Fibroblast of villous mesenchyme (primary cell): ENCODE data around the gene FSTL4. TPM values are rescaled to one million over a fixed set of nuclear protein-coding genes. Genes with fewer than 3 reads are reported as not detected.
A peak's percentile ranks its signal among the peaks of the same experiment; 100 is the strongest.

ENCODE experiments used
- DNase-seq: peaks from one replicate; pipeline ENCODE4 v3.0.0-alpha.2; 2010; ENCODE audit warnings: low read depth
- H3K4me3 ChIP-seq: 2 replicates; pipeline ENCODE4 v1.5.1; 2011; ENCODE audit warnings: low read depth, mild to moderate bottlenecking, low read length
- CTCF ChIP-seq: IDR thresholded peaks from 2 replicates; pipeline ENCODE4 v1.5.1; 2012; ENCODE audit warnings: low read depth, mild to moderate bottlenecking, low read length; ENCODE audit not compliant: insufficient read depth
- total RNA-seq: library from RNA; depleted of rRNA; stranded (reverse); fragments of >200 nt; gene quantifications from 2 replicates; pipeline ENCODE4 v1.2.3, GENCODE V29; 2012

Gene FSTL4
- total RNA-seq, 1 donor, result not detected

GRCh38 chr5:133253070-133253469, 359.3 kb downstream of the FSTL4 start:
- TF ChIP-seq CTCF, result no peak
- H3K4me3 ChIP-seq, result no peak overlapping the region
- no peak for DNase-seq

- no peak for DNase-seq
- TF ChIP-seq CTCF, result no peak
- no peak overlapping the region for H3K4me3 ChIP-seq
These were observed 360.2 kb downstream of the FSTL4 start for GRCh38 chr5:133252133-133252480.

GRCh38 chr5:133251296-133252132, 360.8 kb downstream of the FSTL4 start:
- DNase-seq, result no peak
- no peak for TF ChIP-seq CTCF
- no peak overlapping the region for H3K4me3 ChIP-seq

- no peak for TF ChIP-seq CTCF
- H3K4me3 ChIP-seq, result no peak overlapping the region
- DNase-seq, result no peak
These were observed 361.8 kb downstream of the FSTL4 start for GRCh38 chr5:133250527-133250926.

GRCh38 chr5:133249593-133249992, 362.7 kb downstream of the FSTL4 start:
- DNase-seq, result peak; percentile 40
- no peak overlapping the region for H3K4me3 ChIP-seq
- TF ChIP-seq CTCF, result no peak

- peak; percentile 78 for DNase-seq
These were observed 364.3 kb downstream of the FSTL4 start for GRCh38 chr5:133247881-133248624.

More at GRCh38 chr5:133247881-133248624, 364.3 kb downstream of the FSTL4 start:
- peak; percentile 82 for TF ChIP-seq CTCF
- no peak overlapping the region for H3K4me3 ChIP-seq
